ENCODE results near the gene MINDY1. TPM values are rescaled to one million over a fixed set of nuclear protein-coding genes. Genes with fewer than 3 reads are reported as not detected.

Gene MINDY1
- total and polyA plus RNA-seq, 9 of the 15 experiments (the other 6 are each of a cell fraction or from before 2014, with no cell fraction given), result 0.49 to 11.0 (median 6.0) TPM

DNA sequence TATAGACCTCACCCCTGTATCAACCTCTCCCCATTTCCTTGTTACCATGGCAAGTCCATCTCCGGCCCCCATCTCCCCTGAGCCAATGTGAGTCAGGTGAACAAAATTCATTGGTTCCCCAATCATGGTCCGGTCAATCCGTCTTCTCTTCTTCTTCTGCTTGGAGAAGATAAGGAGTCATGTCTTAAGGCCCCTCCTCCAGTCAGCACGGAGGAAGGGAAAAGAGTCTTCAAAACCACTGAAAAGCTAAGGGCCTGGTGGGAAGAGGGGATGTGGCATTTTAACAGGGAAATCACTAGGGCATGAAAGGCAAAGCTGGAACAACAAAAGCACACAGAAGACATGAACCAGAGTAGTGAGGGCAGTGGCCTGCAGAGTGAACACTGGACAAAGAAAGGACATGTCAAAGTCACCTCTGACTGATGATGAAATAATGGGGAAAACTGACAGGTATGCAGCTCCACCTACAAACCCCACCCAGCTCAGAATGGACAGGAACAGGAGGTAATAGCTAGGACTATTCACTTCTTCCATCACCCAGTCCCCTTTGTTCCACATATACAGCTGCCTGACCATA, 48.4 kb upstream of the MINDY1 start (continued):
- TF ChIP-seq MGA (IDR thresholded peaks at IDR 0.05) (no peak), EP400 (IDR thresholded peaks at IDR 0.05) (peak; percentile 75), POLR2G (IDR thresholded peaks at IDR 0.05; ENCODE audit: low read depth, low read length) (no peak), NUFIP1 (IDR thresholded peaks at IDR 0.05; ENCODE audit: partially characterized antibody) (no peak), PRMT5 (CRISPR knock-in tag; IDR thresholded peaks at IDR 0.05) (no peak), RBBP5 (IDR thresholded peaks at IDR 0.05; ENCODE audit: borderline replicate concordance, insufficient read depth, low read length, poor library complexity, severe bottlenecking) (peak; percentile 6), DACH1 (IDR thresholded peaks at IDR 0.05; ENCODE audit: partially characterized antibody) (no peak)
- TF ChIP-seq, protein P1, sequence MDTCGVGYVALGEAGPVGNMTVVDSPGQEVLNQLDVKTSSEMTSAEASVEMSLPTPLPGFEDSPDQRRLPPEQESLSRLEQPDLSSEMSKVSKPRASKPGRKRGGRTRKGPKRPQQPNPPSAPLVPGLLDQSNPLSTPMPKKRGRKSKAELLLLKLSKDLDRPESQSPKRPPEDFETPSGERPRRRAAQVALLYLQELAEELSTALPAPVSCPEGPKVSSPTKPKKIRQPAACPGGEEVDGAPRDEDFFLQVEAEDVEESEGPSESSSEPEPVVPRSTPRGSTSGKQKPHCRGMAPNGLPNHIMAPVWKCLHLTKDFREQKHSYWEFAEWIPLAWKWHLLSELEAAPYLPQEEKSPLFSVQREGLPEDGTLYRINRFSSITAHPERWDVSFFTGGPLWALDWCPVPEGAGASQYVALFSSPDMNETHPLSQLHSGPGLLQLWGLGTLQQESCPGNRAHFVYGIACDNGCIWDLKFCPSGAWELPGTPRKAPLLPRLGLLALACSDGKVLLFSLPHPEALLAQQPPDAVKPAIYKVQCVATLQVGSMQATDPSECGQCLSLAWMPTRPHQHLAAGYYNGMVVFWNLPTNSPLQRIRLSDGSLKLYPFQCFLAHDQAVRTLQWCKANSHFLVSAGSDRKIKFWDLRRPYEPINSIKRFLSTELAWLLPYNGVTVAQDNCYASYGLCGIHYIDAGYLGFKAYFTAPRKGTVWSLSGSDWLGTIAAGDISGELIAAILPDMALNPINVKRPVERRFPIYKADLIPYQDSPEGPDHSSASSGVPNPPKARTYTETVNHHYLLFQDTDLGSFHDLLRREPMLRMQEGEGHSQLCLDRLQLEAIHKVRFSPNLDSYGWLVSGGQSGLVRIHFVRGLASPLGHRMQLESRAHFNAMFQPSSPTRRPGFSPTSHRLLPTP (IDR thresholded peaks at IDR 0.05; ENCODE audit: borderline replicate concordance, extremely low read depth, insufficient read length), result no peak

Measured in K562 (cell line).